ENCODE data around the gene KIAA1755.
A peak's percentile ranks its signal among the peaks of the same experiment; 100 is the strongest.
"Not testable (repeated sequence)": the region's sequence is repeated elsewhere in the genome, so short reads cannot be mapped to it uniquely, and the experiment has no call there.

The KIAA1755 gene

DNA sequence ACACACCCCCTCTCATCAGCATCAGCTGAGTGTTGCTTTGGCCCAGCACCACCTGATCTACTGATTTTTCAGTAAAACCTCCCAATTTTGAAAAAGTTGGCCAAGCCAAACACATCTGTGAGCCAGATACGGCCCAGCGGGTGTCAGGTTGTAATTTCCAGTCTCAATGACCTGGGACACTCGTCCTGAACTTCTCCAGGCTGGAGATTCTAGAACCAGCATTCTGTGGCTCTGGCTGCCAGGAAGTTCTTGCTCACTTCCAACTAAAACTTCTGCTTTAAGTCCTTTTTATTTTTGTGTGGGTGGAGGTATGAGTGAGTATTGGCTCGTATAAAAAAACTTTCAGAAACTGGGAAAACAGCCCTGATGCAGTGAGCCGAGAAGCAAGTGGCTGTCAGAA is 5.1 kb downstream of the KIAA1755 start:
- no peaks in the 10 kb centered on the region for H3K9me3 ChIP-seq
- peaks cover 31% of the 10 kb centered on the region in 2 experiments for H3K4me1 ChIP-seq (ENCODE audit: control insufficient read depth in 1 of 2, insufficient read depth in 1 of 2, low read depth in 1 of 2, low read length in 1 of 2)
- H3K27ac ChIP-seq, result no peak overlapping the region
- H3K4me3 ChIP-seq (ENCODE audit: low read depth in 1 of 2, low read length in 1 of 2), result no peak overlapping the region
- TF ChIP-seq, protein P1, sequence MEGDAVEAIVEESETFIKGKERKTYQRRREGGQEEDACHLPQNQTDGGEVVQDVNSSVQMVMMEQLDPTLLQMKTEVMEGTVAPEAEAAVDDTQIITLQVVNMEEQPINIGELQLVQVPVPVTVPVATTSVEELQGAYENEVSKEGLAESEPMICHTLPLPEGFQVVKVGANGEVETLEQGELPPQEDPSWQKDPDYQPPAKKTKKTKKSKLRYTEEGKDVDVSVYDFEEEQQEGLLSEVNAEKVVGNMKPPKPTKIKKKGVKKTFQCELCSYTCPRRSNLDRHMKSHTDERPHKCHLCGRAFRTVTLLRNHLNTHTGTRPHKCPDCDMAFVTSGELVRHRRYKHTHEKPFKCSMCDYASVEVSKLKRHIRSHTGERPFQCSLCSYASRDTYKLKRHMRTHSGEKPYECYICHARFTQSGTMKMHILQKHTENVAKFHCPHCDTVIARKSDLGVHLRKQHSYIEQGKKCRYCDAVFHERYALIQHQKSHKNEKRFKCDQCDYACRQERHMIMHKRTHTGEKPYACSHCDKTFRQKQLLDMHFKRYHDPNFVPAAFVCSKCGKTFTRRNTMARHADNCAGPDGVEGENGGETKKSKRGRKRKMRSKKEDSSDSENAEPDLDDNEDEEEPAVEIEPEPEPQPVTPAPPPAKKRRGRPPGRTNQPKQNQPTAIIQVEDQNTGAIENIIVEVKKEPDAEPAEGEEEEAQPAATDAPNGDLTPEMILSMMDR (IDR thresholded peaks at IDR 0.05), result no peak
- H3K27me3 ChIP-seq, result peaks cover 15% of the 10 kb centered on the region
- H3K36me3 ChIP-seq, result no peaks in the 10 kb centered on the region

DNA sequence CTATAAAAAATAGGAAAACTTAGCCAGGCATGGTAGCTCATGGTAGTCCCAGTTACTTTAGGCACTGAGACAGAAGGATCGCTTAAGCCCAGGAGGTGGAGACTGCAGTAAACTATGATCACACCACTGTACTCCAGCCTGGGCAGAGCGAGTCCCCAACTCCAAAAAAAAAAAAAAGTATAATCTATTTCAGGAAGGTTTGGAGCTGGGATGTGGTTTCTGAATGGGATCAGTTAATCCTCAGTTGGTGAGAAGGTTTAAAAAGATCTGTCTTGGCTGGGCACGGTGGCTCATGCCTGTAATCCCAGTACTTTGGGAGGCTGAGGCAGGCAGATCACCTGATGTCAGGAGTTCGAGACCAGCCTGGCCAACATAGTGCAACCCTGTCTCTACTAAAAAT is 5.9 kb downstream of the KIAA1755 start:
- peaks cover 32 to 33% of the 10 kb centered on the region in 2 experiments for H3K4me1 ChIP-seq (ENCODE audit: control insufficient read depth in 1 of 2, insufficient read depth in 1 of 2, low read depth in 1 of 2, low read length in 1 of 2)
- H3K27ac ChIP-seq; H3K27me3 ChIP-seq; H3K4me3 ChIP-seq (ENCODE audit: low read depth in 1 of 2, low read length in 1 of 2); H3K9me3 ChIP-seq; H3K36me3 ChIP-seq: not testable (repeated sequence)

DNA sequence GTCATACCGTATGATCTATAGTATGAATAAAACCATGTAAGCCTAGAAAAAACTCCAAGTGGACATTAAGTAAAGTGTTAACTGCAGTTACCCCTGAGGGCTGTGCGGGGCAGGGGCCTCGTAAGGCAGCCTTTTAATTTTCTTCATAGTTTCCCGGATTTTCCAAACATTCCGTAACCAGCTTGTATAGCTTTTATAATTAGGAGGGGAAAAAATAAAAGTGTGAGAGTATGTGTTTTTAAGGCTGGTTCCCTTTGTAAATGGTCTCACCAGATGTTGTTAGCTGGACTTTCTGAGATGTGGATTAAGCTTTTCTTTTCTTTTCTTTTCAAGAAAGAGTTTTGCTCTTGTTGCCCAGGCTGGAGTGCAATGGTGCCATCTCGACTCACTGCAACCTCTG is 7.0 kb downstream of the KIAA1755 start:
- H3K36me3 ChIP-seq, result no peaks in the 10 kb centered on the region
- TF ChIP-seq, protein P1 (IDR thresholded peaks at IDR 0.05), result no peak
- H3K27ac ChIP-seq, result no peak overlapping the region
- H3K9me3 ChIP-seq, result no peaks in the 10 kb centered on the region
- H3K4me1 ChIP-seq (ENCODE audit: control insufficient read depth in 1 of 2, insufficient read depth in 1 of 2, low read depth in 1 of 2, low read length in 1 of 2), result peaks cover 32 to 33% of the 10 kb centered on the region in 2 experiments
- H3K27me3 ChIP-seq, result no peaks in the 10 kb centered on the region
- no peak overlapping the region for H3K4me3 ChIP-seq (ENCODE audit: low read depth in 1 of 2, low read length in 1 of 2)

DNA sequence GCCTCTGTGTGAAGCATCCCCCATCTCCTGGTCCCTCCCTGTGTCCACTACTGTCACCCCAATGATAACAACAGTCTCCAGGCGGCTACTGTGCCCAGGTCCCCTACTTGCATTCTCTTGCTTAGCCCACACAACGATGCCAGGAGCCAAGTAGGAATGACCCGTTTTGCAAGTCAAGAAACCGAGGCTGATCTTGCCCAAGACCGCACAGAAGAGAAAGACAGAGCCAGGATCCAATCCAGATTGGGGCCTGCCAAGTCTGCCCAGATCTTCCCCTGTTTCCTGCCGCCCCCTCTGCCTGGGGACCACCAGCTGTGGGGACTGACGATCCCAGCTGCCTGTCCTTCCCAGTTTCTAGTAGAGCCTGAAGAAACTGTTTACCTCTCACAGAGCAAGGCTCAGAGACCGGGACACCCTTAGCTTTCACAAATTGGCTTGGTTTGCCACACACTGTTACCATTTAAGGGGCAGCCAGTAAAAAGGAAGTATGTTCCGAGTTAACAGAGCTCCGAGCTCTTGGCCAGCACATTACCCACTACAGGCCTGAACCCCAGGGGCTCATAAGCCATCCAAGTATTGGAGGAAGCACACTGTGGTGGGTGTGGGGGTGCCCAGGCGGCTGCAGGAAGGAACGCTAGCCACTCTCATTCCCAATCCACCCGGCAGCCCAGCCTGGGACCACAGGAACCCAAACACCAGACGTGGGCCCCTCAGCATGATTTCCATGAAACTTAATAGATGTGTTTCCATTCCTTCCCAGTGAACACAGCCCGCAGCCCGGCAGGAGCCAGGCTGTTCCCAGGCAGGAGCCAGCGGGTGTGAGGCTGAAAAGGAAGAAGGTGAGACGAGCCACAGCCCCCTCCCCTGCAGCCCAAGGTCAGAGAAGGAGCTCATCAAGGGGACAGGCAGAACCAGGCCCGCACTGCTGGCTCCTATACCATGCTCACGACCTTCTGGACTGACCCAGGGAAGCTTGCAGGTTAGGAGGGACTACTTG is 7.9 kb downstream of the KIAA1755 start:
- Histone ChIP-seq H3K4me1 (ENCODE audit: control insufficient read depth in 1 of 2, insufficient read depth in 1 of 2, low read depth in 1 of 2, low read length in 1 of 2) (peaks cover 32 to 33% of the 10 kb centered on the region in 2 experiments), H3K36me3 (no peaks in the 10 kb centered on the region), H3K4me3 (ENCODE audit: low read depth in 1 of 2, low read length in 1 of 2) (no peak overlapping the region), H3K27me3 (no peaks in the 10 kb centered on the region), H3K27ac (peak overlapping the region; percentile 34), H3K9me3 (no peaks in the 10 kb centered on the region)
- TF ChIP-seq, protein P1 (IDR thresholded peaks at IDR 0.05), result no peak

DNA sequence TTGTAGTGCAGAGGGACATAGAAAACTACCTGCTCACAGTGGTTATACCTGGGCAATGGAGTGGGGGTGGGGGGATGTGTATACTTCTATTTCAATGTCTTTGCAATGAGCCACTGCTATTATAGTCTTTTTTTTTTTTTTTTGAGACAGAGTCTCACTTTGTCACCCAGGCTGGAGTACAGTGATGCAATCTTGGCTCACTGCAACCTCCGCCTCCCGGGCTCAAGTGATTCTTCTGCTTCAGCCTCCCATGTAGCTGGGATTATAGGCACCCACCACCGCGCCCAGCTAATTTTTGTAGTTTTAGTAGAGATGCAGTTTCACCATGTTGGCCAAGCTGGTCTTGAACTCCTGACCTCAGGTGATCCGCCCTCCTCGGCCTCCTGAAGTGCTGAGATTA is 9.1 kb downstream of the KIAA1755 start:
- not testable (repeated sequence) for H3K36me3 ChIP-seq; H3K27me3 ChIP-seq; H3K4me3 ChIP-seq (ENCODE audit: low read depth in 1 of 2, low read length in 1 of 2); H3K9me3 ChIP-seq
- Histone ChIP-seq H3K27ac (peak overlapping the region; percentile 6), H3K4me1 (ENCODE audit: control insufficient read depth in 1 of 2, insufficient read depth in 1 of 2, low read depth in 1 of 2, low read length in 1 of 2) (peaks cover 39 to 42% of the 10 kb centered on the region in 2 experiments)

DNA sequence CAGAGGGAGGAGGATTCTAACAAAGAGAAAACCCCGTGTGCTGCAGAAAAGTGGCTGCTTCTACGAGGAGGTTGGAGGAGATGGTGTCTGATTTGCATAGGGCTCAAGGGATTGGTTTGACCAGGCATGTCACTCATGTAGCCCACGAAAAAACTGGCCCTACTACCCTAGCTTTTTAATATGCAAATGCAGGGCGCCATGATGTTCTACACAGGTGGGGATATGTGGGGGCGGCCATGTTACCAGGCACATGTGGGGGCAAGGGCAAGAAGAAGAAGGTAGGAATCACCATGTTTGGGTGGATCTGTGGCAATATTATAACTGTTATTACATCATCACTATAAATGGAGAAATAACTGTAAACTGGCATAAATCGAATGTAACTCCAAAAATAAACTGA is 9.9 kb downstream of the KIAA1755 start:
- Histone ChIP-seq H3K9me3 (no peaks in the 10 kb centered on the region), H3K4me3 (ENCODE audit: low read depth in 1 of 2, low read length in 1 of 2) (no peak overlapping the region), H3K27me3 (no peaks in the 10 kb centered on the region), H3K4me1 (ENCODE audit: control insufficient read depth in 1 of 2, insufficient read depth in 1 of 2, low read depth in 1 of 2, low read length in 1 of 2) (peaks cover 46 to 50% of the 10 kb centered on the region in 2 experiments), H3K36me3 (no peaks in the 10 kb centered on the region), H3K27ac (peak overlapping the region; percentile 46)
- TF ChIP-seq, protein P1 (IDR thresholded peaks at IDR 0.05), result no peak
